A549 (cell line): ENCODE data around the gene MRTFB. TPM values are rescaled to one million over a fixed set of nuclear protein-coding genes. Genes with fewer than 3 reads are reported as not detected.

Experiments used
- ATAC-seq, 2 experiments: fragments of 200-7000 bp in 1 of 2; fragments of >200 bp in 1 of 2; cut with Nextera tagmentation in 1 of 2; cut with Tn5 transposase in 1 of 2; 3 replicates each; pipeline versions ENCODE4 v1.8.0 to v1.9.1; 2018 to 2020; ENCODE audit warnings: mild to moderate bottlenecking in 1 of 2, moderate library complexity in 1 of 2
- CTCF ChIA-PET: fragments of 300-600 bp; sonication (Branson Sonifier 250); formaldehyde crosslinking; extraction: SDS; loops from one replicate; lab custom pipeline; 2021; ENCODE audit warnings: antibody characterized with exemption, inconsistent platforms; lab: Yijun Ruan, JAX
- POLR2A ChIA-PET: fragments of 350-600 bp; formaldehyde crosslinking; extraction: SDS; loops from one replicate; lab custom pipeline; 2021; ENCODE audit warnings: antibody characterized with exemption, inconsistent platforms; lab: Yijun Ruan, JAX
- DNase-seq, 2 experiments: peaks; one replicate each; pipeline versions ENCODE4 v3.0.0 to v3.0.0-alpha.2; 2011 to 2016; ENCODE audit warnings: low read depth in 1 of 2, low spot score in 1 of 2
- FAIRE-seq: peaks from 2 replicates; lab custom pipeline; 2011; peaks lifted over from hg19 to GRCh38; lab: Jason Lieb, UNC
- H3K27ac ChIP-seq, 2 experiments: fragments of >200 bp; sonication (Bioruptor Twin); formaldehyde crosslinking; 3 replicates each; pipeline ENCODE4 v1.5.1; 2016 to 2017
- H3K4me1 ChIP-seq: fragments of >200 bp; sonication (Bioruptor Twin); formaldehyde crosslinking; 3 replicates; pipeline ENCODE4 v1.6.1; 2016
- H3K4me2 ChIP-seq: fragments of >200 bp; sonication (Bioruptor Twin); formaldehyde crosslinking; 3 replicates; pipeline ENCODE4 v1.6.1; 2016
- H3K4me3 ChIP-seq: fragments of >200 bp; sonication (Bioruptor Twin); formaldehyde crosslinking; 3 replicates; pipeline ENCODE4 v1.5.1; 2016
- H3K9me3 ChIP-seq: fragments of >200 bp; sonication (Bioruptor Twin); formaldehyde crosslinking; 3 replicates; pipeline ENCODE4 v1.6.1; 2016
- BHLHE40 ChIP-seq: IDR thresholded peaks from 2 replicates; pipeline ENCODE4 v1.6.1; 2012; ENCODE audit warnings: low read depth, low read length, inconsistent platforms
- CHD2 ChIP-seq: fragments of 150-350 bp; IDR thresholded peaks from 2 replicates; pipeline ENCODE4 v1.6.1; 2014; ENCODE audit warnings: low read length; ENCODE audit not compliant: partially characterized antibody
- EHF ChIP-seq: fragments of 250-450 bp; sonication (Bioruptor Pico); IDR thresholded peaks from 2 replicates; pipeline ENCODE4 v1.5.0; 2020; ENCODE audit warnings: mild to moderate bottlenecking
- EHMT2 ChIP-seq: fragments of 200-600 bp; sonication (generic); IDR thresholded peaks from 2 replicates; pipeline ENCODE4 v1.6.1; 2016; ENCODE audit warnings: antibody characterized with exemption, low read depth, mild to moderate bottlenecking, moderate library complexity
- FOSB ChIP-seq: fragments of 250-450 bp; sonication (Bioruptor Pico); IDR thresholded peaks from 2 replicates; pipeline ENCODE4 v1.5.0; 2020; ENCODE audit warnings: mild to moderate bottlenecking, moderate library complexity
- FOSL2 ChIP-seq, 2 experiments: fragments of 450-650 bp in 1 of 2; fragments of >200 bp in 1 of 2; sonication (Bioruptor Twin) in 1 of 2; formaldehyde crosslinking; IDR thresholded peaks; 2 replicates each; pipeline versions ENCODE4 v1.5.0 to v1.6.1; 2016 to 2020; ENCODE audit warnings: mild to moderate bottlenecking in 1 of 2, moderate library complexity in 1 of 2
- HDAC2 ChIP-seq: fragments of 200-600 bp; sonication (generic); IDR thresholded peaks from 2 replicates; pipeline ENCODE4 v1.6.1; 2016
- JUNB ChIP-seq: fragments of >200 bp; sonication (Bioruptor Twin); formaldehyde crosslinking; IDR thresholded peaks from 2 replicates; pipeline ENCODE4 v1.6.1; 2016
- KDM1A ChIP-seq: fragments of 200-600 bp; sonication (generic); IDR thresholded peaks from 2 replicates; pipeline ENCODE4 v1.6.1; 2016; ENCODE audit warnings: low read depth, mild to moderate bottlenecking
- KDM5A ChIP-seq: fragments of 200-600 bp; sonication (generic); IDR thresholded peaks from 2 replicates; pipeline ENCODE4 v1.6.1; 2016; ENCODE audit warnings: antibody characterized with exemption, mild to moderate bottlenecking
- NFE2L2 ChIP-seq: fragments of 150-350 bp; conservative IDR thresholded peaks from 2 replicates; pipeline ENCODE4 v1.6.1; 2014; ENCODE audit warnings: low read length
- NPAS2 ChIP-seq: fragments of 250-450 bp; sonication (Bioruptor Pico); IDR thresholded peaks from 2 replicates; pipeline ENCODE4 v1.8.0; 2022; ENCODE audit warnings: mild to moderate bottlenecking, moderate library complexity, borderline replicate concordance
- PHF8 ChIP-seq: fragments of 200-600 bp; sonication (generic); IDR thresholded peaks from 2 replicates; pipeline ENCODE4 v1.6.1; 2016; ENCODE audit warnings: low read depth, mild to moderate bottlenecking, antibody characterized with exemption, moderate library complexity, borderline replicate concordance
- POLR2AphosphoS2 ChIP-seq: conservative IDR thresholded peaks from 2 replicates; pipeline ENCODE4 v1.6.1; 2012; ENCODE audit warnings: low read length, improper control_type of control experiment, inconsistent platforms
- RAD21 ChIP-seq, 2 experiments: fragments of >200 bp in 1 of 2; sonication (Bioruptor Twin) in 1 of 2; formaldehyde crosslinking in 1 of 2; IDR thresholded peaks in 1 of 2; conservative IDR thresholded peaks in 1 of 2; 2 replicates in 1 of 2; 3 replicates in 1 of 2; pipeline ENCODE4 v1.6.1; 2012 to 2018; ENCODE audit warnings: inconsistent platforms in 1 of 2
- RCOR1 ChIP-seq: fragments of 150-350 bp; IDR thresholded peaks from 2 replicates; pipeline ENCODE4 v1.6.1; 2014; ENCODE audit warnings: antibody characterized with exemption, low read length, low read depth
- TP53 ChIP-seq: fragments of 250-450 bp; sonication (Bioruptor Pico); IDR thresholded peaks from 2 replicates; pipeline ENCODE4 v1.5.0; 2021; ENCODE audit warnings: mild to moderate bottlenecking, moderate library complexity
- ZSCAN20 ChIP-seq: fragments of 250-450 bp; sonication (Bioruptor Pico); IDR thresholded peaks from 2 replicates; pipeline ENCODE4 v1.8.0; 2022; ENCODE audit warnings: mild to moderate bottlenecking, moderate library complexity
- WGBS: methylation state at CpG from one replicate; pipeline ENCODE4 v1.1.6; 2017; ENCODE audit errors: missing lambda C conversion rate; 5-methylcytosine and 5-hydroxymethylcytosine counted together
- polyA plus RNA-seq, 4 experiments: library from polyadenylated mRNA; depleted of rRNA in 3 of 4; stranded (reverse); fragments of >200 nt; fragmentation: RNase III in 1 of 4; extraction: RNeasy Plus Mini Kit Qiagen cat#74134 plus additional on column Dnase treatment in 1 of 4; gene quantifications; 2 replicates in 3 of 4; 3 replicates in 1 of 4; pipeline ENCODE4 v1.2.3, GENCODE V29; 2011 to 2017
- TF ChIP-seq, protein P1 (sequence below): IDR thresholded peaks from 2 replicates; pipeline ENCODE4 v1.6.1; 2012
- TF ChIP-seq, protein P2 (sequence below): fragments of >200 bp; sonication (Bioruptor Twin); formaldehyde crosslinking; IDR thresholded peaks from 3 replicates; pipeline ENCODE4 v1.6.1; 2016
- TF ChIP-seq, protein P3 (sequence below): fragments of 250-450 bp; sonication (Bioruptor Pico); IDR thresholded peaks from 2 replicates; pipeline ENCODE4 v1.5.0; 2020; ENCODE audit warnings: low read depth, mild to moderate bottlenecking, moderate library complexity
- TF ChIP-seq, protein P4 (sequence below): IDR thresholded peaks from 2 replicates; pipeline ENCODE4 v1.6.1; 2012; ENCODE audit warnings: low read depth, borderline replicate concordance
- TF ChIP-seq, protein P5 (sequence below): fragments of 200-600 bp; sonication (generic); IDR thresholded peaks from 2 replicates; pipeline ENCODE4 v1.6.1; 2016; ENCODE audit warnings: antibody characterized with exemption, mild to moderate bottlenecking, moderate library complexity
- TF ChIP-seq, protein P6 (sequence below): IDR thresholded peaks from 2 replicates; pipeline ENCODE4 v1.6.1; 2012
- TF ChIP-seq, protein P7 (sequence below): fragments of 450-650 bp; IDR thresholded peaks from 2 replicates; pipeline ENCODE4 v1.6.1; 2014; ENCODE audit warnings: antibody characterized with exemption

Gene MRTFB
- polyA plus RNA-seq, 2 of the 4 experiments (the other 2 are of a cell fraction), result 13.7 to 24.2 TPM

DNA sequence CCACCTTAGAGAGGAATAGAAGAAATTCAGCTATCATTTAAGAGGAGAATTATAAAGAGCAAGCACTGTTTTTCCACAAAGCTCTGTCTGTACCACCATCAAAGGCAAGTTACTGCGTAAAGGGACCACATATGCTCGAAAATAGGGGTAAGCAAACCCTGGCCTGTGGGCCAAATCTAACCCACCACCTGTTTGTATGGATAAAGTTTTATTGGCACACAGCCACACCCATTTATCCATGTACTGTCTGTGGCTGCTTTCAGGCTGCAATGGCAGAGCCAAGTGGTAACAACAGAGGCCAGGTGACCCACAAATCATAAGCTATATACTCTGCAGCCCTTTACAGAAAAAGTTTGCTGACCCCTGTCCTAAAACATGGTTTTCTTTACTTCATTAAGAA, 180.3 kb downstream of the MRTFB start:
- TF ChIP-seq, protein P1, sequence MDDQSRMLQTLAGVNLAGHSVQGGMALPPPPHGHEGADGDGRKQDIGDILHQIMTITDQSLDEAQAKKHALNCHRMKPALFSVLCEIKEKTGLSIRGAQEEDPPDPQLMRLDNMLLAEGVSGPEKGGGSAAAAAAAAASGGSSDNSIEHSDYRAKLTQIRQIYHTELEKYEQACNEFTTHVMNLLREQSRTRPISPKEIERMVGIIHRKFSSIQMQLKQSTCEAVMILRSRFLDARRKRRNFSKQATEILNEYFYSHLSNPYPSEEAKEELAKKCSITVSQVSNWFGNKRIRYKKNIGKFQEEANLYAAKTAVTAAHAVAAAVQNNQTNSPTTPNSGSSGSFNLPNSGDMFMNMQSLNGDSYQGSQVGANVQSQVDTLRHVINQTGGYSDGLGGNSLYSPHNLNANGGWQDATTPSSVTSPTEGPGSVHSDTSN, result no peak
- TF ChIP-seq EHMT2, result no peak
- no peak for TF ChIP-seq ZSCAN20 (CRISPR knock-in tag)
- no peak for TF ChIP-seq FOSB (CRISPR knock-in tag)
- no peak for TF ChIP-seq RAD21 (conservative IDR thresholded peaks at IDR 0.05 in 1 of 2, IDR thresholded peaks at IDR 0.05 in 1 of 2)
- TF ChIP-seq HDAC2, result no peak
- TF ChIP-seq, protein P2, sequence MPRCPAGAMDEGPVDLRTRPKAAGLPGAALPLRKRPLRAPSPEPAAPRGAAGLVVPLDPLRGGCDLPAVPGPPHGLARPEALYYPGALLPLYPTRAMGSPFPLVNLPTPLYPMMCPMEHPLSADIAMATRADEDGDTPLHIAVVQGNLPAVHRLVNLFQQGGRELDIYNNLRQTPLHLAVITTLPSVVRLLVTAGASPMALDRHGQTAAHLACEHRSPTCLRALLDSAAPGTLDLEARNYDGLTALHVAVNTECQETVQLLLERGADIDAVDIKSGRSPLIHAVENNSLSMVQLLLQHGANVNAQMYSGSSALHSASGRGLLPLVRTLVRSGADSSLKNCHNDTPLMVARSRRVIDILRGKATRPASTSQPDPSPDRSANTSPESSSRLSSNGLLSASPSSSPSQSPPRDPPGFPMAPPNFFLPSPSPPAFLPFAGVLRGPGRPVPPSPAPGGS, result no peak
- no peak for TF ChIP-seq KDM5A
- no peak for TF ChIP-seq NFE2L2
- TF ChIP-seq JUNB, result no peak
- TF ChIP-seq, protein P3, sequence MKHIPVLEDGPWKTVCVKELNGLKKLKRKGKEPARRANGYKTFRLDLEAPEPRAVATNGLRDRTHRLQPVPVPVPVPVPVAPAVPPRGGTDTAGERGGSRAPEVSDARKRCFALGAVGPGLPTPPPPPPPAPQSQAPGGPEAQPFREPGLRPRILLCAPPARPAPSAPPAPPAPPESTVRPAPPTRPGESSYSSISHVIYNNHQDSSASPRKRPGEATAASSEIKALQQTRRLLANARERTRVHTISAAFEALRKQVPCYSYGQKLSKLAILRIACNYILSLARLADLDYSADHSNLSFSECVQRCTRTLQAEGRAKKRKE (CRISPR knock-in tag), result no peak
- TF ChIP-seq, protein P4, sequence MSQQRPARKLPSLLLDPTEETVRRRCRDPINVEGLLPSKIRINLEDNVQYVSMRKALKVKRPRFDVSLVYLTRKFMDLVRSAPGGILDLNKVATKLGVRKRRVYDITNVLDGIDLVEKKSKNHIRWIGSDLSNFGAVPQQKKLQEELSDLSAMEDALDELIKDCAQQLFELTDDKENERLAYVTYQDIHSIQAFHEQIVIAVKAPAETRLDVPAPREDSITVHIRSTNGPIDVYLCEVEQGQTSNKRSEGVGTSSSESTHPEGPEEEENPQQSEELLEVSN, result no peak
- TF ChIP-seq, all 56 proteins: peak for 0

DNA sequence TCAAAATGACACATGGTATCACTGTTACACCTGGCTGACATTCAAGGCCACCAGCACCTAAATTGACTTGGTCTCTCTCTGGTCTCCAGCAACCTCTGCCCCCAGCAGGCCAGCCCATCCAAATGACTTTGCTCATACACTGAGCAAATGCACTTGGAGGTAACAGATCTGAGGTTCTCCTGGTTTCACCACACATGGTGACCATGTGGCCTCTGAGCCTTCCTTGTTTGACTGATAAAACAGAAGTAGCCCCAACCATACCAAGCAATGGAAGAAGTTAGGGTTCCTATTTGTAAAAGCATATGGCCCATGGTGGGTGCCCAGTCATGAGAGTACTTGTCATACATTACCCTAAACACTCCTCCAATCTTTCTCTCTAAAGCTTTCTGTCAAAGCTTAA, 181.7 kb downstream of the MRTFB start:
- ChIA-PET CTCF (interaction anchor here (2.5 kb wide), 1 partner anchor 31 kb away, joined by 5 read pairs; no protein-coding TSS in a partner anchor), POLR2A (no interaction called here)
- FAIRE-seq (no peak), ATAC-seq (no peak), DNase-seq (no peak)
- TF ChIP-seq PHF8, result no peak
- no peak for TF ChIP-seq RCOR1
- no peak for TF ChIP-seq NPAS2
- TF ChIP-seq, protein P5, sequence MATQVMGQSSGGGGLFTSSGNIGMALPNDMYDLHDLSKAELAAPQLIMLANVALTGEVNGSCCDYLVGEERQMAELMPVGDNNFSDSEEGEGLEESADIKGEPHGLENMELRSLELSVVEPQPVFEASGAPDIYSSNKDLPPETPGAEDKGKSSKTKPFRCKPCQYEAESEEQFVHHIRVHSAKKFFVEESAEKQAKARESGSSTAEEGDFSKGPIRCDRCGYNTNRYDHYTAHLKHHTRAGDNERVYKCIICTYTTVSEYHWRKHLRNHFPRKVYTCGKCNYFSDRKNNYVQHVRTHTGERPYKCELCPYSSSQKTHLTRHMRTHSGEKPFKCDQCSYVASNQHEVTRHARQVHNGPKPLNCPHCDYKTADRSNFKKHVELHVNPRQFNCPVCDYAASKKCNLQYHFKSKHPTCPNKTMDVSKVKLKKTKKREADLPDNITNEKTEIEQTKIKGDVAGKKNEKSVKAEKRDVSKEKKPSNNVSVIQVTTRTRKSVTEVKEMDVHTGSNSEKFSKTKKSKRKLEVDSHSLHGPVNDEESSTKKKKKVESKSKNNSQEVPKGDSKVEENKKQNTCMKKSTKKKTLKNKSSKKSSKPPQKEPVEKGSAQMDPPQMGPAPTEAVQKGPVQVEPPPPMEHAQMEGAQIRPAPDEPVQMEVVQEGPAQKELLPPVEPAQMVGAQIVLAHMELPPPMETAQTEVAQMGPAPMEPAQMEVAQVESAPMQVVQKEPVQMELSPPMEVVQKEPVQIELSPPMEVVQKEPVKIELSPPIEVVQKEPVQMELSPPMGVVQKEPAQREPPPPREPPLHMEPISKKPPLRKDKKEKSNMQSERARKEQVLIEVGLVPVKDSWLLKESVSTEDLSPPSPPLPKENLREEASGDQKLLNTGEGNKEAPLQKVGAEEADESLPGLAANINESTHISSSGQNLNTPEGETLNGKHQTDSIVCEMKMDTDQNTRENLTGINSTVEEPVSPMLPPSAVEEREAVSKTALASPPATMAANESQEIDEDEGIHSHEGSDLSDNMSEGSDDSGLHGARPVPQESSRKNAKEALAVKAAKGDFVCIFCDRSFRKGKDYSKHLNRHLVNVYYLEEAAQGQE, result no peak
- no peak for TF ChIP-seq KDM1A
- no peak for TF ChIP-seq POLR2AphosphoS2
- no peak for TF ChIP-seq BHLHE40
- no peak for TF ChIP-seq FOSL2 (IDR thresholded peaks at IDR 0.05)
- no peak for TF ChIP-seq FOSL2 (CRISPR knock-in tag; IDR thresholded peaks at IDR 0.05)
- TF ChIP-seq EHF (CRISPR knock-in tag), result no peak
- TF ChIP-seq, protein P6, sequence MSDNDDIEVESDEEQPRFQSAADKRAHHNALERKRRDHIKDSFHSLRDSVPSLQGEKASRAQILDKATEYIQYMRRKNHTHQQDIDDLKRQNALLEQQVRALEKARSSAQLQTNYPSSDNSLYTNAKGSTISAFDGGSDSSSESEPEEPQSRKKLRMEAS, result no peak
- TF ChIP-seq ZSCAN20 (CRISPR knock-in tag), result no peak
- TF ChIP-seq CHD2, result no peak
- TF ChIP-seq, protein P7, sequence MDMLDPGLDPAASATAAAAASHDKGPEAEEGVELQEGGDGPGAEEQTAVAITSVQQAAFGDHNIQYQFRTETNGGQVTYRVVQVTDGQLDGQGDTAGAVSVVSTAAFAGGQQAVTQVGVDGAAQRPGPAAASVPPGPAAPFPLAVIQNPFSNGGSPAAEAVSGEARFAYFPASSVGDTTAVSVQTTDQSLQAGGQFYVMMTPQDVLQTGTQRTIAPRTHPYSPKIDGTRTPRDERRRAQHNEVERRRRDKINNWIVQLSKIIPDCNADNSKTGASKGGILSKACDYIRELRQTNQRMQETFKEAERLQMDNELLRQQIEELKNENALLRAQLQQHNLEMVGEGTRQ, result no peak
- no peak for TF ChIP-seq TP53
- no peak for TF ChIP-seq FOSB (CRISPR knock-in tag)
- H3K4me1 ChIP-seq, result peaks cover 8% of the 10 kb centered on the region
- no peak overlapping the region for H3K4me3 ChIP-seq
- no peaks in the 10 kb centered on the region for H3K9me3 ChIP-seq
- H3K27ac ChIP-seq, result no peak overlapping the region
- no peak overlapping the region for H3K4me2 ChIP-seq

More for the DNA sequence above, 180.3 kb downstream of the MRTFB start:
- FAIRE-seq, result no peak
- CTCF ChIA-PET, result interaction anchor here (0.9 to 5.6 kb wide), 7 partner anchors 8 to 348 kb away, joined by 3 to 36 read pairs (median 19); no protein-coding TSS in a partner anchor
- H3K4me2 ChIP-seq, result no peak overlapping the region
- no peaks in the 10 kb centered on the region for H3K9me3 ChIP-seq
- POLR2A ChIA-PET, result no interaction called here
- peaks cover 8% of the 10 kb centered on the region for H3K4me1 ChIP-seq
- 92% methylated on average over 2 of the region's 2 CpGs for WGBS
- H3K27ac ChIP-seq, result no peak overlapping the region
- no peak overlapping the region for H3K4me3 ChIP-seq
- no peak for DNase-seq
- no peak for ATAC-seq
